ENCODE results near the gene PARVA. TPM values are rescaled to one million over a fixed set of nuclear protein-coding genes. Genes with fewer than 3 reads are reported as not detected.

The PARVA gene
- total RNA-seq, 1 experiment from 2014 or later: 31.5 TPM

- intact Hi-C loops (cut with micrococcal nuclease; ENCODE audit: unreplicated experiment): no loop called here
- H2AFZ ChIP-seq: no peak overlapping the region
- no peaks in the 10 kb centered on the region for H3K9me3 ChIP-seq (ENCODE audit: insufficient read depth, low read depth)
- no peaks in the 10 kb centered on the region for H4K20me1 ChIP-seq (ENCODE audit: insufficient read depth)
- peaks cover 29% of the 10 kb centered on the region for H3K4me1 ChIP-seq (replicated peaks; ENCODE audit: insufficient read depth)
- no peaks in the 10 kb centered on the region for H3K27me3 ChIP-seq (ENCODE audit: insufficient read depth, low read depth)
- CTCF ChIA-PET: no interaction called here
- no peak for TF ChIP-seq EZH2 (IDR thresholded peaks at IDR 0.05; ENCODE audit: low read depth)
- TF ChIP-seq CTCF (conservative IDR thresholded peaks at IDR 0.05): no peak
- BruUV-seq (replicated peaks): no TSS peak
- peaks cover 13% of the 10 kb centered on the region; the same call in 1 of the 2 replicates for H3F3A ChIP-seq (ENCODE audit: insufficient read depth, low read depth)
- H3K36me3 ChIP-seq (ENCODE audit: low read depth): no peaks in the 10 kb centered on the region
- no peaks in the 10 kb centered on the region for H3K9me2 ChIP-seq (ENCODE audit: insufficient read depth)
- H3K27ac ChIP-seq: no peak overlapping the region
- H3K4me3 ChIP-seq: no peak overlapping the region
- no peaks in the 10 kb centered on the region for H3K79me2 ChIP-seq (ENCODE audit: low read depth)
- POLR2A ChIA-PET (ENCODE audit: unreplicated experiment): no interaction called here
- no peak overlapping the region for H3K4me2 ChIP-seq
- DNase-seq: no peak
Observed at GRCh38 chr11:12433121-12433520, 55.8 kb downstream of the PARVA start.

- H3K79me2 ChIP-seq (ENCODE audit: low read depth): no peaks in the 10 kb centered on the region
- no TSS peak for BruUV-seq (replicated peaks)
Observed at GRCh38 chr11:12433571-12434324, 56.4 kb downstream of the PARVA start.

GRCh38 chr11:12434325-12434654 lies 56.9 kb downstream of the PARVA start:
- Histone ChIP-seq H3K4me2 (no peak overlapping the region), H3K9me3 (ENCODE audit: insufficient read depth, low read depth) (no peaks in the 10 kb centered on the region), H3K27me3 (ENCODE audit: insufficient read depth, low read depth) (no peaks in the 10 kb centered on the region), H4K20me1 (ENCODE audit: insufficient read depth) (no peaks in the 10 kb centered on the region), H3K4me3 (no peak overlapping the region), H3F3A (ENCODE audit: insufficient read depth, low read depth) (peaks cover 13% of the 10 kb centered on the region; the same call in 1 of the 2 replicates), H3K79me2 (ENCODE audit: low read depth) (no peaks in the 10 kb centered on the region), H3K4me1 (replicated peaks; ENCODE audit: insufficient read depth) (peaks cover 26% of the 10 kb centered on the region), H3K9me2 (ENCODE audit: insufficient read depth) (no peaks in the 10 kb centered on the region), H2AFZ (no peak overlapping the region), H3K27ac (no peak overlapping the region), H3K36me3 (ENCODE audit: low read depth) (no peaks in the 10 kb centered on the region)
- ChIA-PET POLR2A (ENCODE audit: unreplicated experiment) (no interaction called here), CTCF (interaction anchor here (0.7 kb wide), 1 partner anchor 150 kb away, joined by 3 read pairs; no protein-coding TSS in a partner anchor)
- no TSS peak for BruUV-seq (replicated peaks)
- intact Hi-C loops (cut with micrococcal nuclease; ENCODE audit: unreplicated experiment): no loop called here
- TF ChIP-seq CTCF (conservative IDR thresholded peaks at IDR 0.05): no peak
- DNase-seq: no peak

More at GRCh38 chr11:12433571-12434324, 56.4 kb downstream of the PARVA start:
- Histone ChIP-seq H2AFZ (no peak overlapping the region), H3K27ac (no peak overlapping the region), H3F3A (ENCODE audit: insufficient read depth, low read depth) (peaks cover 13% of the 10 kb centered on the region; the same call in 1 of the 2 replicates), H3K9me3 (ENCODE audit: insufficient read depth, low read depth) (no peaks in the 10 kb centered on the region), H3K9me2 (ENCODE audit: insufficient read depth) (no peaks in the 10 kb centered on the region), H3K27me3 (ENCODE audit: insufficient read depth, low read depth) (no peaks in the 10 kb centered on the region), H4K20me1 (ENCODE audit: insufficient read depth) (no peaks in the 10 kb centered on the region), H3K4me2 (no peak overlapping the region), H3K4me1 (replicated peaks; ENCODE audit: insufficient read depth) (peaks cover 29% of the 10 kb centered on the region), H3K4me3 (no peak overlapping the region), H3K36me3 (ENCODE audit: low read depth) (no peaks in the 10 kb centered on the region)
- TF ChIP-seq CTCF (conservative IDR thresholded peaks at IDR 0.05) (no peak), EZH2 (IDR thresholded peaks at IDR 0.05; ENCODE audit: low read depth) (no peak)
- no peak for DNase-seq
- POLR2A ChIA-PET (ENCODE audit: unreplicated experiment): no interaction called here
- CTCF ChIA-PET: interaction anchor here (0.6 to 0.7 kb wide), 2 partner anchors 151 to 1774 kb away, joined by 3 read pairs; no protein-coding TSS in a partner anchor
- intact Hi-C loops (cut with micrococcal nuclease; ENCODE audit: unreplicated experiment): no loop called here
